Thyroid gland (tissue), 4 donors: ENCODE measurements around the gene HS6ST1.

Source experiments
- POLR2A ChIP-seq, 2 donors: fragments of 450-650 bp; IDR thresholded peaks; one replicate each; pipeline ENCODE4 v1.6.1; 2017; ENCODE audit warnings: antibody characterized with exemption in 2 of 2, mild to moderate bottlenecking in 2 of 2, moderate library complexity in 1 of 2
- TF ChIP-seq, protein P1 (sequence below), 6 experiments: fragments of 200-600 bp in 3 of 6; fragments of 450-650 bp in 3 of 6; sonication (generic) in 3 of 6; IDR thresholded peaks; one replicate each; pipeline ENCODE4 v1.5.1; 2016 to 2019; ENCODE audit warnings: antibody characterized with exemption in 6 of 6, mild to moderate bottlenecking in 2 of 6, inconsistent platforms in 1 of 6, moderate library complexity in 1 of 6

DNA sequence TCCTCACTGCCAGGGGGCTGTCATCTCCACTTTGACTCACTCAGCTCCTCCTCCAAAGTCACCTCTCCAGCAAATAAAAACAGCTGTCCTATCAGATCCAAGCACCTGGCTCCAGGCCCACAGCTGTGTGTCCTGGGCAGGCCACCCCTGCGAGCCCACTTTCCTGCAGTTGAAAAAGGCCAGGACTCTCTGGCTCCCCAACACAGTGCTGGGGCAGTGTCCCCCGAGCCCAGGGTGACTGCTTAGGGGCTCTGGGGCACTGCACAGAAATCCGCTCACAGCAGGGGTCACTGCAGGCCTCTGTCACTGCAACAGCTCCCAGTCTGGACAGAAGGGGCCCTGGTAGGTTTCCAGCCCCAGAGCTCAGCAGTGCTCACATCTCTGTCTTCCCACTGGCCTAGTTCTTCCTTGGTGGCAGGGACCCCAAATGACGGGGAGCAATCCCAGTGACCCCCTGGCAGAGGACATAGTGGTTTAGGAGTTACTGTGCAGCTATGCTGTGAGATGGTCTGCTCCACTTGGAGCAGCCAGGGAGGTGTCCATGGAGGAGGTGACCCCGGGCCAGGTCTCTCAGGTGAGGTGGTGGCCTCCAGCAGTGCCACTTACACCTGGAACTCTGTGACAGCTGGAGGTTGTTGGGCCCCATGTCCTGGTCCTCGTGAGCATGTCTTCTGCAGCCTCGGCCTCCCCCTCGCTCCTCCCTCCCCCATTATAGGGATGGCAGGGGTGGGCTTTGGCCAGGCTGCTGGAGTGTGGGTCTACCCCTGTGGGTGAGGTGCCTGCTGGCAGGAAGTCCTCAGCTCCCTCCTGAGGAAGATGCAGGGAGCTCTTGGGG, 35.5 kb downstream of the HS6ST1 start:
- TF ChIP-seq, protein P1, sequence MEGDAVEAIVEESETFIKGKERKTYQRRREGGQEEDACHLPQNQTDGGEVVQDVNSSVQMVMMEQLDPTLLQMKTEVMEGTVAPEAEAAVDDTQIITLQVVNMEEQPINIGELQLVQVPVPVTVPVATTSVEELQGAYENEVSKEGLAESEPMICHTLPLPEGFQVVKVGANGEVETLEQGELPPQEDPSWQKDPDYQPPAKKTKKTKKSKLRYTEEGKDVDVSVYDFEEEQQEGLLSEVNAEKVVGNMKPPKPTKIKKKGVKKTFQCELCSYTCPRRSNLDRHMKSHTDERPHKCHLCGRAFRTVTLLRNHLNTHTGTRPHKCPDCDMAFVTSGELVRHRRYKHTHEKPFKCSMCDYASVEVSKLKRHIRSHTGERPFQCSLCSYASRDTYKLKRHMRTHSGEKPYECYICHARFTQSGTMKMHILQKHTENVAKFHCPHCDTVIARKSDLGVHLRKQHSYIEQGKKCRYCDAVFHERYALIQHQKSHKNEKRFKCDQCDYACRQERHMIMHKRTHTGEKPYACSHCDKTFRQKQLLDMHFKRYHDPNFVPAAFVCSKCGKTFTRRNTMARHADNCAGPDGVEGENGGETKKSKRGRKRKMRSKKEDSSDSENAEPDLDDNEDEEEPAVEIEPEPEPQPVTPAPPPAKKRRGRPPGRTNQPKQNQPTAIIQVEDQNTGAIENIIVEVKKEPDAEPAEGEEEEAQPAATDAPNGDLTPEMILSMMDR (IDR thresholded peaks at IDR 0.05), result no peak
- no peak for TF ChIP-seq POLR2A (IDR thresholded peaks at IDR 0.05)
